CD4-positive, alpha-beta T cell treated with Interleukin-17A for 1 hour (primary cell): ENCODE measurements around the gene NAT8.
A peak's percentile ranks its signal among the peaks of the same experiment; 100 is the strongest.
"Not testable (repeated sequence)": the region's sequence is repeated elsewhere in the genome, so short reads cannot be mapped to it uniquely, and the experiment has no call there.

ENCODE experiments used
- DNase-seq: peaks from one replicate; pipeline ENCODE4 v3.0.0-alpha.2; 2020

NAT8 gene

GRCh38 chr2:73630662-73631266 lies 11.5 kb downstream of the NAT8 start:
- DNase-seq = peak; percentile 10

GRCh38 chr2:73628493-73628892 lies 13.7 kb downstream of the NAT8 start:
- DNase-seq = not testable (repeated sequence)

- not testable (repeated sequence) for DNase-seq
Measured at GRCh38 chr2:73626237-73626636, 16.0 kb downstream of the NAT8 start.

GRCh38 chr2:73624625-73625024 lies 17.6 kb downstream of the NAT8 start:
- not testable (repeated sequence) for DNase-seq

GRCh38 chr2:73624036-73624435 lies 18.2 kb downstream of the NAT8 start:
- not testable (repeated sequence) for DNase-seq

GRCh38 chr2:73619925-73620324 lies 22.3 kb downstream of the NAT8 start:
- not testable (repeated sequence) for DNase-seq

GRCh38 chr2:73614997-73615396 lies 27.2 kb downstream of the NAT8 start:
- no peak for DNase-seq

- no peak for DNase-seq
Measured at GRCh38 chr2:73614105-73614504, 28.1 kb downstream of the NAT8 start.

GRCh38 chr2:73611867-73612266 lies 30.4 kb downstream of the NAT8 start:
- no peak for DNase-seq

GRCh38 chr2:73611193-73611592 lies 31.0 kb downstream of the NAT8 start:
- no peak for DNase-seq

- DNase-seq = no peak
Measured at GRCh38 chr2:73610111-73610510, 32.1 kb downstream of the NAT8 start.

- DNase-seq = not testable (repeated sequence)
Measured at GRCh38 chr2:73604589-73604988, 37.6 kb downstream of the NAT8 start.

- not testable (repeated sequence) for DNase-seq
Measured at GRCh38 chr2:73603099-73603588, 39.1 kb downstream of the NAT8 start.

- no peak for DNase-seq
Measured at GRCh38 chr2:73601780-73602179, 40.4 kb downstream of the NAT8 start.

- DNase-seq = no peak
Measured at GRCh38 chr2:73594251-73594650, 48.0 kb downstream of the NAT8 start.

GRCh38 chr2:73593680-73594079 lies 48.5 kb downstream of the NAT8 start:
- no peak for DNase-seq
